HepG2 (cell line): ENCODE results near the gene STXBP2. TPM values are rescaled to one million over a fixed set of nuclear protein-coding genes. Genes with fewer than 3 reads are reported as not detected.

ENCODE experiments used
- ATF1 ChIP-seq: IDR thresholded peaks from 2 replicates; pipeline ENCODE4 v1.6.1; 2016; ENCODE audit warnings: mild to moderate bottlenecking, control low read depth
- CEBPZ ChIP-seq: IDR thresholded peaks from 2 replicates; pipeline ENCODE4 v1.6.1; 2012; ENCODE audit warnings: low read length, improper control_type of control experiment
- E2F1 ChIP-seq: sonication (generic); formaldehyde crosslinking; IDR thresholded peaks from 2 replicates; pipeline ENCODE4 v1.5.0; 2020; ENCODE audit warnings: missing genetic modification reagents
- FOXO1 ChIP-seq: sonication (generic); formaldehyde crosslinking; IDR thresholded peaks from 2 replicates; pipeline ENCODE4 v1.4.0; 2020; ENCODE audit warnings: missing genetic modification reagents
- FOXP4 ChIP-seq: sonication (generic); formaldehyde crosslinking; IDR thresholded peaks from 2 replicates; pipeline ENCODE4 v1.4.0; 2020; ENCODE audit warnings: missing genetic modification reagents
- HBP1 ChIP-seq: IDR thresholded peaks from 2 replicates; pipeline ENCODE4 v1.6.1; 2016; ENCODE audit warnings: low read depth, control low read depth
- JUNB ChIP-seq: sonication (generic); formaldehyde crosslinking; IDR thresholded peaks from 2 replicates; pipeline ENCODE4 v1.8.0; 2022; ENCODE audit warnings: missing genetic modification reagents, mild to moderate bottlenecking, borderline replicate concordance
- KMT2A ChIP-seq: sonication (generic); formaldehyde crosslinking; IDR thresholded peaks from 2 replicates; pipeline ENCODE4 v1.4.0; 2020; ENCODE audit warnings: missing genetic modification reagents
- MAX ChIP-seq: IDR thresholded peaks from 2 replicates; pipeline ENCODE4 v1.6.1; 2012; ENCODE audit warnings: inconsistent platforms
- MIXL1 ChIP-seq: IDR thresholded peaks from 2 replicates; pipeline ENCODE4 v1.6.1; 2016
- PCBP2 ChIP-seq: fragments of 200-400 bp; formaldehyde crosslinking; optimal IDR thresholded peaks from 2 replicates; pipeline ENCODE3; 2018; ENCODE audit warnings: low read length, low read depth; ENCODE audit not compliant: poor library complexity, severe bottlenecking
- SYNCRIP ChIP-seq: fragments of 200-400 bp; formaldehyde crosslinking; IDR thresholded peaks from 2 replicates; pipeline ENCODE4 v1.6.1; 2018; ENCODE audit warnings: mild to moderate bottlenecking, low read depth, low read length; ENCODE audit not compliant: insufficient read depth
- TFAP4 ChIP-seq: sonication (generic); IDR thresholded peaks from 2 replicates; pipeline ENCODE4 v1.6.1; 2016; ENCODE audit warnings: low read depth, borderline replicate concordance
- ZFY ChIP-seq: sonication (generic); formaldehyde crosslinking; IDR thresholded peaks from 2 replicates; pipeline ENCODE4 v1.4.0; 2020; ENCODE audit warnings: missing genetic modification reagents
- ZNF30 ChIP-seq: sonication (generic); formaldehyde crosslinking; IDR thresholded peaks from 2 replicates; pipeline ENCODE4 v1.5.0; 2020; ENCODE audit warnings: mild to moderate bottlenecking, missing genetic modification reagents
- ZNF329 ChIP-seq: sonication (generic); formaldehyde crosslinking; IDR thresholded peaks from 2 replicates; pipeline ENCODE4 v1.9.0; 2021; ENCODE audit warnings: low read depth, mild to moderate bottlenecking, missing genetic modification reagents
- ZNF546 ChIP-seq: sonication (generic); formaldehyde crosslinking; conservative IDR thresholded peaks from 2 replicates; pipeline ENCODE4 v1.8.1; 2023; ENCODE audit warnings: mild to moderate bottlenecking, missing genetic modification reagents
- ZNF614 ChIP-seq: IDR thresholded peaks from 2 replicates; pipeline ENCODE4 v1.6.1; 2018; ENCODE audit warnings: missing biosample characterization, missing genetic modification reagents, inconsistent platforms, borderline replicate concordance
- ZNF639 ChIP-seq: conservative IDR thresholded peaks from 2 replicates; pipeline ENCODE4 v1.6.1; 2018; ENCODE audit warnings: missing genetic modification reagents
- polyA plus RNA-seq, 8 experiments: library from polyadenylated mRNA; depleted of rRNA in 3 of 8; stranded (reverse) in 7 of 8; unstranded in 1 of 8; fragments of >200 nt; fragmentation: Illumina TruSeq in 4 of 8; extraction: Trizol in 4 of 8; gene quantifications; 2 replicates each; pipeline versions ENCODE4 v1.2.1 to v1.2.3, GENCODE V29; 2011 to 2016; ENCODE audit warnings: low read depth in 4 of 8, missing spikeins in 1 of 8, mixed read lengths in 1 of 8; ENCODE audit not compliant: insufficient read depth in 1 of 8
- total RNA-seq, 5 experiments: library from RNA; depleted of rRNA; stranded (reverse); fragments of >200 nt; fragmentation: Illumina TruSeq; extraction: Trizol; gene quantifications; 2 replicates each; pipeline ENCODE4 v1.2.3, GENCODE V29; 2016; ENCODE audit warnings: low read depth in 1 of 5

The STXBP2 gene
- total and polyA plus RNA-seq, 2 of the 13 experiments (the other 11 are each of a cell fraction or from before 2014, with no cell fraction given), result 22.8 to 40.1 TPM

GRCh38 chr19:7636691-7637373 lies at the start of gene STXBP2 (continued):
- no peak for TF ChIP-seq TFAP4
- peak; percentile 54; the same call in 1 of the 2 replicates for TF ChIP-seq ZFY
- TF ChIP-seq MIXL1 (CRISPR knock-in tag), result no peak
- no peak for TF ChIP-seq HBP1 (CRISPR knock-in tag)
- TF ChIP-seq PCBP2, result no peak
- 0 out of 2 replicates have a peak, but pooled peaks have one; percentile 8 for TF ChIP-seq FOXO1 (CRISPR knock-in tag)
- TF ChIP-seq SYNCRIP, result no peak
- no peak for TF ChIP-seq E2F1 (CRISPR knock-in tag)
- TF ChIP-seq ZNF546 (CRISPR knock-in tag), result 0 out of 2 replicates have a peak, but pooled peaks have one; percentile 46
- no peak for TF ChIP-seq ATF1
- TF ChIP-seq ZNF30 (CRISPR knock-in tag), result no peak; the same call in 1 of the 2 replicates
- peak; percentile 98 for TF ChIP-seq MAX
- no peak for TF ChIP-seq JUNB (CRISPR knock-in tag)
- TF ChIP-seq CEBPZ, result no peak
- no peak for TF ChIP-seq ZNF614 (CRISPR knock-in tag)
- TF ChIP-seq FOXP4 (CRISPR knock-in tag), result peak; percentile 44; the same call in 1 of the 2 replicates
- no peak for TF ChIP-seq KMT2A (CRISPR knock-in tag)
- TF ChIP-seq ZNF639 (CRISPR knock-in tag), result no peak
- no peak for TF ChIP-seq ZNF329 (CRISPR knock-in tag)
